ENCODE data around the gene ACP3. TPM values are rescaled to one million over a fixed set of nuclear protein-coding genes. Genes with fewer than 3 reads are reported as not detected.

The ACP3 gene
- total and polyA plus RNA-seq, 9 of the 15 experiments (the other 6 are each of a cell fraction or from before 2014, with no cell fraction given) = 0.08 to 1.1 (median 0.21) TPM

DNA sequence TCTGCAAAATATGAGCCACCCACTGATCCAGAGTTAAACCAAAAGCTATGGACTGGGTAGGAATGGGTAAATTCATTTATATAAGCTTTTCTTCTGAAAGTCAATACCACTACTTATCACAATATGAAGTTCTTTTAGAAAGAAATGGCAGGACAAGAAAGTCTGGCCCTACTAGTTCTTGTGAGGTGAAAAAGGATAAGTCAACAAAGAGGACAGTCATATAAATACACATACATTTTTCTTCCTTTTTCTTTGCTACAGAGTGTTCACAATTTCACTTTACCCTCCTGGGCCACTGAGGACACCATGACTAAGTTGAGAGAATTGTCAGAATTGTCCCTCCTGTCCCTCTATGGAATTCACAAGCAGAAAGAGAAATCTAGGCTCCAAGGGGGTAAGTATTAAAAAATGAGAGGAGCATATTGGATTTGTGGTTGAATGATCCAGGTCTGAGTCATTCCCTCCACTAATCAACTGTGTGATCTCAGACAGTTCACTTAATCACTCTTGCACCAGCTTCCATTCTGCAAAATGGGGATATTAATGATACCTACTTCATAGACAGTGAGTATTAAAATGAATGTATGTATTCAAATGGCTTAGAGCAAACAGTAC, 27.6 kb downstream of the ACP3 start:
- no peak for FAIRE-seq
- intact Hi-C loops (cut with micrococcal nuclease) = no loop called here
- CTCF ChIA-PET (ENCODE audit: low intra/inter-chr PET ratio) = no interaction called here

More for the DNA sequence above, 27.6 kb downstream of the ACP3 start:
- Histone ChIP-seq H3K4me3 (no peak overlapping the region), H4K20me1 (replicated peaks; ENCODE audit: control insufficient read depth, insufficient read depth, low read length) (no peaks in the 10 kb centered on the region), H3K9me3 (replicated peaks; ENCODE audit: control insufficient read depth, insufficient read depth, low read depth, low read length) (no peaks in the 10 kb centered on the region), H3K4me1 (replicated peaks in 1 of 2; ENCODE audit: control insufficient read depth in 2 of 2, insufficient read depth in 2 of 2, low read length in 2 of 2) (no peaks in the 10 kb centered on the region), H3K4me2 (ENCODE audit: insufficient read depth, low read length) (no peak overlapping the region), H3K36me3 (ENCODE audit: control insufficient read depth, insufficient read depth, low read length) (no peaks in the 10 kb centered on the region), H3K79me2 (ENCODE audit: control insufficient read depth, insufficient read depth, low read length) (no peaks in the 10 kb centered on the region), H3K27ac (ENCODE audit: extremely low read depth, low read depth, low read length) (no peak overlapping the region), H2AFZ (ENCODE audit: low read depth, low read length) (no peak overlapping the region), H3K9ac (ENCODE audit: insufficient read depth in 1 of 2, low read depth in 2 of 2, low read length in 2 of 2) (no peak overlapping the region), H3K9me1 (ENCODE audit: control insufficient read depth, insufficient read depth, low read length) (no peaks in the 10 kb centered on the region), H3K27me3 (ENCODE audit: control insufficient read depth in 2 of 2, insufficient read depth in 2 of 2, low read length in 2 of 2) (no peaks in the 10 kb centered on the region; a peak in 2 of 5 replicates)
- in situ Hi-C loops (cut with MboI) = loop anchor here (5.0 kb wide), 2 partner anchors 58 to 87 kb away; no protein-coding TSS in a partner anchor
- DNase-seq (ENCODE audit: extremely low read depth in 1 of 4, low spot score in 3 of 4) (no peak), ATAC-seq (no peak)
- no peak for TF ChIP-seq RFX7 (CRISPR knock-in tag; IDR thresholded peaks at IDR 0.05)
- TF ChIP-seq, protein P1, sequence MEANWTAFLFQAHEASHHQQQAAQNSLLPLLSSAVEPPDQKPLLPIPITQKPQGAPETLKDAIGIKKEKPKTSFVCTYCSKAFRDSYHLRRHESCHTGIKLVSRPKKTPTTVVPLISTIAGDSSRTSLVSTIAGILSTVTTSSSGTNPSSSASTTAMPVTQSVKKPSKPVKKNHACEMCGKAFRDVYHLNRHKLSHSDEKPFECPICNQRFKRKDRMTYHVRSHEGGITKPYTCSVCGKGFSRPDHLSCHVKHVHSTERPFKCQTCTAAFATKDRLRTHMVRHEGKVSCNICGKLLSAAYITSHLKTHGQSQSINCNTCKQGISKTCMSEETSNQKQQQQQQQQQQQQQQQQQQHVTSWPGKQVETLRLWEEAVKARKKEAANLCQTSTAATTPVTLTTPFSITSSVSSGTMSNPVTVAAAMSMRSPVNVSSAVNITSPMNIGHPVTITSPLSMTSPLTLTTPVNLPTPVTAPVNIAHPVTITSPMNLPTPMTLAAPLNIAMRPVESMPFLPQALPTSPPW (CRISPR knock-in tag; IDR thresholded peaks at IDR 0.05) = no peak
- no peak for TF ChIP-seq NCOA4 (IDR thresholded peaks at IDR 0.05; ENCODE audit: partially characterized antibody)
- TF ChIP-seq NR2F6 (CRISPR knock-in tag; IDR thresholded peaks at IDR 0.05) = no peak
- TF ChIP-seq TCF7L2 (IDR thresholded peaks at IDR 0.05; ENCODE audit: low read depth, low read length) = no peak
- TF ChIP-seq FOSL1 (tag; conservative IDR thresholded peaks at IDR 0.05) = 0 out of 2 replicates have a peak, but pooled peaks have one; percentile 18
- peak; percentile 98 for TF ChIP-seq CCAR2 (IDR thresholded peaks at IDR 0.05; ENCODE audit: low read depth, low read length)
- TF ChIP-seq, protein P2, sequence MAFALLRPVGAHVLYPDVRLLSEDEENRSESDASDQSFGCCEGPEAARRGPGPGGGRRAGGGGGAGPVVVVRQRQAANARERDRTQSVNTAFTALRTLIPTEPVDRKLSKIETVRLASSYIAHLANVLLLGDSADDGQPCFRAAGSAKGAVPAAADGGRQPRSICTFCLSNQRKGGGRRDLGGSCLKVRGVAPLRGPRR (CRISPR knock-in tag; IDR thresholded peaks at IDR 0.05) = no peak
- no peak for TF ChIP-seq KDM5B (IDR thresholded peaks at IDR 0.05; ENCODE audit: insufficient replicate concordance, low read depth, low read length)
- POLR2A ChIA-PET = no interaction called here
- no TSS peak for BruUV-seq (replicated peaks)

Measured in K562 (cell line).